NK-92 treated with Interleukin-12 subunit alpha and Interleukin-12 subunit beta, amount 100 ng/mL, for 24 hours (cell line): ENCODE data around the gene SLC25A47.
A peak's percentile ranks its signal among the peaks of the same experiment; 100 is the strongest.
"Not testable (repeated sequence)": the region's sequence is repeated elsewhere in the genome, so short reads cannot be mapped to it uniquely, and the experiment has no call there.

ENCODE experiments used
- DNase-seq: peaks from one replicate; lab custom pipeline; 2025; lab: John Stamatoyannopoulos, UW

The SLC25A47 gene

DNA sequence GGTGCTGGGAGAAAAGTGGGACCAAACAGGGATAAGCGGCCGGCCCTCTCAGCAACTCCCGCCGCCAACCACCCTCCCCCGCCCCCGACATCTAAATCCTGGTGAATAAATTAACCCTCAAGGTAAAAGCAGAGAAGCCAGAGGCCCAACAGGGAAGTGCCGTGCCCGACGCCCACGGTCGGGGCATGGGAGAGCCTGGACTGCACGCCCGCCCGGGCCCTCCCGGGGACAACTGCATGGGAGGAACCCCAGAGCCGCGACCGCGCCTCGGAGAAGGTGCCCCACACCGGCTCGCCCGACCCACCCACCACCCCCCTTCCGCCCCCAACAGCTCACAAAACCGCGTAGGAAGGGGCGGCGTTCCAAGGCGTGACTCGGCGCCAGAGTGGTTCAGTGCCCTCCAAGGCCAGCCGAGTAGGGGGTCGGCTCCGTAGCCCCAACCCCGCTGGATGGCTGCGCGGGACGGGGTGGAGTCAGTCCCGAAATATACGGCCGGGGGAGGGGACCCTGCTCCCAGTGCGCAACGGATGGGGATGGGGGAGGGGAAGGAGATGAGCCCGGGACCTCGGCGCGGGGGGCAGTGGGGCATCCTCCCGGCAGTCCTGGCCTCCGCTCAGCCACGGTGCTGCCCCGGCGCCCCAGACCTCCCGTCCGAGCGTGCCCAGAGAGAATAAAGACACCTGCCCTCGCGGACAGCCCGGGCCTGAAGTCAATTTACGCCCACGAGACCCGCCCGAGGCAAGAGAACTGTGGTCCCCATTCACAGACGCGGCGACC lies 17.6 kb upstream of the SLC25A47 start:
- DNase-seq, result peak; percentile 28

GRCh38 chr14:100306101-100306997 lies 16.8 kb upstream of the SLC25A47 start, which contains the start of gene SLC25A29:
Gene SLC25A29 (minus strand): TSS chr14:100306444. CDS start chr14:100306232, 212 bp downstream.
- DNase-seq, result peak; percentile 41

GRCh38 chr14:100306998-100307765 lies 16.0 kb upstream of the SLC25A47 start:
- no peak for DNase-seq

DNA sequence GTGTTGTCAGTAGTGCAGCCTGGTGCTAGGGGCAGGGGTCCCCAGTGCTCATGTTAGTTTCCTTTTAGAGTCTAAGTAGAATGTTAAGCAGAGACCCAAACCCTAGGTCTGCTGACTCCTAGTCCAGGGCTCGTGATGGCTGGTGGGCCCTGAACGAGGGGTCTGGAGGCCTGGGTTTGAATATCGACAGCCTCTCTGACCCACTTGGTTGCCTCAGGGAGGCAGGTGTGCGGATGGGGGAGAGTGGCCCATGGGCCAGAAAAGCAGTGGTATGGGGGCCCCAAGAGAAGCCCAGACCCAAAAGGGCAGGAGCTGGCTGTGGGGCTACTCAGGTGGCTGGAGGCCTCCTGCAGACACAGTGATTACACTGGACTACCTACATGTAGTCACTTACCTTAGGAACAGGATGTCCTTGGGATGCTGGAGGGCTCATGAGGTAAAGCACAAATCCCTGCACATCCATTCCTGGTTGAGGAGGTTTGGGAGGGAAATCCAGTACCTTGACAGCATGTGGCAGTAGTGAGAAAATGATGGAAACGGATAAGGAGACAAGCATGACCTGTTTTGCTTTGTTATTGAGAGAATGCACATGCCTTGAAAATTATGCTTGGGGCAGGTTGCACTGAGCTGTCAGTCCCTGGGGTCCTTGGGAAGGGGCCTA lies 15.2 kb upstream of the SLC25A47 start:
- no peak for DNase-seq

DNA sequence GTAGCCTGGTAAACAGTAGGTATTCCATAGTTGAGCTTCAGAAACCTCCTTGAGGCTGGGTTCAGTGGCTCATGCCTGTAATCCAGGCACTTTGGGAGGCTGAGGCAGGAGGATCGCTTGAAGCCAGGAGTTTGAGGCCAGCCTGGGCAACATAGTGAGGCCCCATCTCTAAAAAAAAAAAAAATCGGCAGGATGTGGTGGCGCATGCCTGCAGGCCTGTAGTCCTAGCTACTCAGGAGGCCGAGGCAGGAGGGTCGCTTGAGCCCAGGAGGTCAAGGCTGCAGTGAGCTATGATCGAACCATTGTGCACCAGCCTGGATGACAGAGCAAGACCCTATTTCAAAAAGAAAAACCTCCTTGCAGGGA lies 14.7 kb upstream of the SLC25A47 start:
- DNase-seq, result not testable (repeated sequence)

DNA sequence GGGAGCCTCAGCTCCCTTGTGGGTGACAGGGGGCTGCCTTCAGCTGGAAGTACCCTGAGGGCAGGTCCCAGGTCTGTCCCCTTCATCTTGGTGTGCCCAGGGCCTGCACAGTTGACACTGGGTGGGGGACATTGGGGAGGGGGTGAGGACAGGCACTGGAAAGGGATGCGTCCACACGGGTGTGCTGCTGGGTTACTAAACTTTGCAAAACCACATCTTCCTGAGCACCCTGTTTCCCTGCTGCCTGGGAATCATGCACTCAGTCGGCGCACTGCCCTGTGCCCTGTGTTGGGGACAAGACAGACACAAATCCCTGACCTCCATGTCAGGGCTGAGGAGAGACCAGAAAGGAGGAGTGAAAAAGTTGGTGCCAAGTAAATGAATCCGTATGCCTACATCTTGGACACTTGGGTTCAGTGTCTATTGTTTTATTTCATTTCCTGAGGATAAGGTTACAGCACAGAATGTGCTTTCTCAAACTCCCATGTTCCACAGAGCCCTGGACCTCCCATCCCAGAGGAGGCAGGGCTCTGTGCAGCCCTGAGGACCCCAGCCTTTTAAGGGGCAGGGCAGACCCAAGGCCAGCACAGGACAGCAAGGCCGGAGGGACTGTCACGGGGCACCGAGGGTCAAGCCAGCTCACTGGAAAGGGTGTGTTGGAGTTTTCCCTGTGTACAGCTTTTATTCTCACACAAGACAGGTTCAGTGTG lies 14.0 kb upstream of the SLC25A47 start:
- no peak for DNase-seq

DNA sequence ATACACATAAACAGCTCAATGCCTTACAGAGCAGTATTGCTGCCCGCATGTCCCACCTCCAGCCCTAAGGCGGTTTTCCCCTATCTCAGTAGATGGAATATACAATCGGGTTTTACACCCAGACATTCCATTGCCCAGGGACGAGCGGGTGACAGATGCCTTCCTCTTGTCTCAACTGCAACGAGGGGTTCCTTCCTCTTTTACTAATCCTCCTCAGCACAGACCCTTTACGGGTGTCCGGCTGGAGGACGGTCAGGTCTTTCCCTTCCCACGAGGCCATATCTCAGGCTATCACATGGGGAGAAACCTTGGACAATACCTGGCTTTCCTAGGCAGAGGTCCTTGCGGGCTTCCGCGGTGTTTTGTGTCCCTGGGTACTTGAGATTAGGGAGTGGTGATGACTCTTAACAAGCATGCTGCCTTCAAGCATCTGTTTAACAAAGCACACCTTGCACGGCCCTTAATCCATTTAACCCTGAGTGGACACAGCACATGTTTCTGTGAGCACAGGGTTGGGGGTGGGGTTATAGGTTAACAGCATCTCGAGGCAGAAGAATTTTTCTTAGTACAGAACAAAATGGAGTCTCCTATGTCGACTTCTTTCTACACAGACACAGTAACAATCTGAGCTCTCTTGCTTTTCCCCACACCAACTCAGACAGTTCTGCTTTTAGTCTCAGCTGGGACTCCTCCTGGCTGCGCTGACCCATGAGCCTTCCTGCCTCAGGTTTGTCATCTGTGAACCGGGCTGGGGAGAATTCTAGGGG lies 10.8 kb upstream of the SLC25A47 start:
- DNase-seq, result not testable (repeated sequence)

DNA sequence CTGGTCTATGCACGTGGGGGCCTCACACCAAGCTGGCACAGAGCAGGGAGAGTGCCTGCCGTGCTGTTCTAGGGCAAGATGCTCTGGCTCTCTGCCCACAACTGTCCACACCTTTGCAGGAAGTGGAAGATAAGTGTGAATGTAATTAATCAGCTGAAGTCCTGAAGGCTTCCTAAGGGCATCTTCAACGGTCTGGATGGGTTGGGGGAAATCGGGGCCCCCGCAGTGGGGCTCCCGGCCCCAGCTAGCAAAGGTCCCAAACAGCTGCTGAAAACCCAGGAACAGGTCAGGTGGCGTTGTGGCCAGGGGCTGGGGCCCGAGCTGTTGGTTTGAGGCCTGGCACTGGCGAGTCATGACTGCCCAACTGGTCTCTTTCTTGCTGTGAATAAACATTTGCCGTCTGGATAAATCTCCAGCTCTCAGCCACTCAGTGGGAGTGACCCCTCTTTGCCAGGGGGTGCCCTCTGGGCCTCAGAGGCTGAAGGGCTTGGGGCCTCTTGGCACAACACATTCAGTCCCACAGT lies 10.2 kb upstream of the SLC25A47 start:
- no peak for DNase-seq

DNA sequence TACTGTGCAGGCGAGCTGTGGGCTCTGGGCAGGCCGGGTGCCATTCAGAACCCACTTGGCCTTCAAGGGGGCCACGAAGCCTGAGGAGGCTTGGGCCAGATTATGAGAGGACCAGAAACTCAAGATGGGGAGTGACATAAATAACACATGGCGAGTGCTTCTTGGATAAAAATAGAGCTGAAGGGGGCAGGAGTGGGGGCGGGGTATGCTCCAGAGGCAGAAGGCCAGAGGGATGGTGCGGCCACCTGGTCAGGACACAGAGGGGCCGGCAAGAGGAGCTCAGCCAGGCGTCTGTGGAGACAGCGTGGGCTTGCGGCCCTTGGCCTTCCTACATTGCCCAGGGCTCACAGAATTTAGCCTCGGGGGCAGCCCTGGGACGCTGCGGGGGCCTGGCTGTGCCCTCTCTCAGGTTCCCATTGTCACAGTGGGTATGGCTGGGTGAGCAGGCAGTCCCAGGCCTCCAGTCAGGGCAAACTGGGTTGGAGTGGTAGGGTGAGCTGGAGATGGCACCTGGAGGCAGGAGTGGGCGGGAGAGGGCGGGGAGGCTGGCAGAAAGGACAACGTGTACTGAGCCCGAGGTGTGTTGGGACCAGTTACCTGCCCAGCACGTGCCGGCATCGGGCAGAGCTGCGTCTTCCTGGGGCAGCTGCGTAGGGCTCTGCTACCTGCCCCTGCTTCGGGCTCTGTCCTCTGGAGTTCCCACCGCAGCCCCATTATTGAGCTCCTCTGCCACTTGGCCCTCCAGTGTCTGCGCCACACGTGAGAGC lies 9.5 kb upstream of the SLC25A47 start:
- no peak for DNase-seq

- DNase-seq, result no peak
Observed at GRCh38 chr14:100314724-100315123, 8.4 kb upstream of the SLC25A47 start.

DNA sequence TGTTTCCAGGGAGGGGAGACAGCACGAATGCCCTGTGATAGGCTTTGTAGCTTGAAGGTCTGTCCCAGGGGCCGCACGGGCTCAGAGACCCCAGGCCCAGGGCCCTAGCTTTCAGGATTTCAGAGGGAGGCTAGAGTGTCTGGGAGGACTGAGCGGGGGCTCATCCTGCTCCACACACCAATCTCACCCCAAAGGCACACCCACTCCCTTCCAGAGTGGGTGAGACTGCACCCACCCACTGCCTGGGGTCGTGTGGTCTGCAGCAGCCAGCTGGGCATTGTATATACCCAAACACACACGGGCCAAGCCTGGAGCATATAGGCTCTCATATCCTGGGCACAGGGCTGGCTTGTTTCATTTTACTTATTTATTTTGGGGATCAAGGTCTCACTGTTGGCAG lies 5.8 kb upstream of the SLC25A47 start:
- DNase-seq, result no peak

DNA sequence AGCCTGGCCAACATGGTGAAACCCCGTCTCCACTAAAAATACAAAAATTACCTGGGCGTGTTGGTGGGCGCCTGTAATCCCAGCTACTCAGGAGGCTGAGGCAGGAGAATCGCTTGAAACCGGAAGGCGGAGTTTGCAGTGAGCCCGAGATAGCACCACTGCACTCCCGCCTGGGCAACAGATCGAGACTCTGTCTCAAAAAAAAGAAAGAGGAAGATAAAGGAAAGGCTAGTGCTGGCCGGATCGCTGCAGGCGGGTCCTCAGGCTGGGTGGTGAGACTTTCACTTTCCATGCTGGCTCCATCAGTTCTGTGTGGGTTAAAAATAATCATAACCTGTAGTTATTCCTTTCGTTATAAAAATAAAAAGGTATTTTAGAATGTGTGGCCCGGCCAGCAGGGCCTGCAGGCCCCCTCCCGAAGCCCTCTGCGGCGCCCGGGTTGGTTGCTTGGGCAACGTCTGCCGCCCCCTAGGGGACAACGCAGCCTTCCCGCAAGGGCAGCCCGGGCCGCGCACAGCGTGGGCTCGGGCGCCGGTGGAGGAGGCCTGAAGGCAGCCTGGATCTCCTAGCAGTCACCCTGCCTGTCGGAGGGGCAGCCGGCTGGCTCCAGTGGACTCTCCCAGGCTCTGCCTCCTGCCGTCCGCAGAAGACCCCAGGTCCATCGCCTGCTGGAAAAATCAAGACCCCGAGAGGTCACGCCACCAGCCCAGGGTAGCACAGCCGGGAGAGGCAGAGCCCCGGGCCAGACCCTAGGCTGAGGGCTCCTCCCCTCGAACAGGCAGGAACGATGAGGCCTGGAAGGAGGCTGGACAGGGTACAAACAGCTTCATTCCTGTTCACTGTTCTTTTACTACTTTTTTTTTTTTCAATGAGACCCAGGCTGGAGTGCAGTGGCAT lies 5.0 kb upstream of the SLC25A47 start:
- no peak for DNase-seq

DNA sequence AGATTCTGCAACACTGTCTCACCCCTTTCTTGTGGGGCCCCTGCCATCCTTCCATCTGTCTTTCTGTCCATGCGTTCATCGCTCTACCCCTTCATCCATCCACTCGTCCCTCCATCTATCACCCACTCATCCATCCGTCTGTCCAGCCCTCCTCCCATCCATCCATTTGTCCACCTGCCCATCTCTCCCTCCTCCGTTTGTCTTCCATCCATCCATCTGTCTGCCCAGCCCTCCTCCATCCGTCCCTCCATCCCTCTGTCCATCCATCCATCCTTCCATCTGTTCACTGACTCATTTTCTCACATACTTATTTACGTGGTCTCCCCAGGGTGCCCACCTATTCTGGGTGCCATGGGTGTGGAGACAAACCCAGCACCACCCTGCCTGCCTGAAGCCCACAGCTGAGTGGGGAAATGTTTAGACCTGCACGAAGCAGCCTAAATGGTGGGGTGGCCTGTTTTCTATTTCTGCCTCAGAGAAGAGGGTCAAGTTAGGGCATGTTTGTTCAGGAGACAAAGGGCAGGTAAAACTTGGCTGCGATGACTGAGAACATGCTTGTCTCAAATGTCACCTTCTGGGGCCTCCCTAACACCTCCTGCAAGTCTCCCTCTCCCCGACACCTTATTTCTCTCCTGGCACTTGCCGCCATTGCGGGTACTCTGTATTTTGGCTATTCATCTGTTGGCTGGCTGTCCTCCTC lies 2.8 kb upstream of the SLC25A47 start:
- DNase-seq, result no peak

DNA sequence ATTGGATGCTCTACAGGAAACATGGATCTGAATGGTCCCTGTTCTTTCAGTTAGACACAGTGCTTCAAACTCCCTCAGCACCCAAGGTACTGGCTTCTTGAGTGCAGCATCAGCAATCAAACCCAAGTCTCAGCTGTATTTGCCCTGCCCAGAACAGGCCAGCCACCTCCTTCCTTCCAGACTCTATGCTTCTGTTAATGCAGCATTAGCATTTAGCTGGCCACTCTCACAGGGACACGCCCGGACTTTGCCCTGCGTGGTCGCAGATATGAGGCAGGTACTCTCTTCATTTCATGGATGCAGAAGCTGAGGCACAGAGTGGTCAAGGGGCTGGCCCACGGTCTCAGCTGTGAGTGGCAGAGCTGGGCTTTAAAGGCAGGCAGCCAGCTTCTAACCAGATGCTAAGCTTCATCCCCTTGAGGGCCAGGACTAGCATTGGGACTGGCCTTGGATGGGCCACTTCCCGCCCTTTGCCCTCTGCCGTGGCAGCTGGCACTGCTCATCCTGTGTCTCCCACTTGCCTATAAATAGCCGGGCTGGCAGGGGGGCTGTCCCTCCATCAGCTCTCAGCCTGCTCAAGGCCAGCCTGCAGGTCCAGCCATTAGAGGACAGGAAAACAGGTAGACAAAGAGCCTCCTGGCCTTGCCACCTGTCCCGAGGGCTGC lies 1.5 kb upstream of the SLC25A47 start:
- DNase-seq, result no peak

DNA sequence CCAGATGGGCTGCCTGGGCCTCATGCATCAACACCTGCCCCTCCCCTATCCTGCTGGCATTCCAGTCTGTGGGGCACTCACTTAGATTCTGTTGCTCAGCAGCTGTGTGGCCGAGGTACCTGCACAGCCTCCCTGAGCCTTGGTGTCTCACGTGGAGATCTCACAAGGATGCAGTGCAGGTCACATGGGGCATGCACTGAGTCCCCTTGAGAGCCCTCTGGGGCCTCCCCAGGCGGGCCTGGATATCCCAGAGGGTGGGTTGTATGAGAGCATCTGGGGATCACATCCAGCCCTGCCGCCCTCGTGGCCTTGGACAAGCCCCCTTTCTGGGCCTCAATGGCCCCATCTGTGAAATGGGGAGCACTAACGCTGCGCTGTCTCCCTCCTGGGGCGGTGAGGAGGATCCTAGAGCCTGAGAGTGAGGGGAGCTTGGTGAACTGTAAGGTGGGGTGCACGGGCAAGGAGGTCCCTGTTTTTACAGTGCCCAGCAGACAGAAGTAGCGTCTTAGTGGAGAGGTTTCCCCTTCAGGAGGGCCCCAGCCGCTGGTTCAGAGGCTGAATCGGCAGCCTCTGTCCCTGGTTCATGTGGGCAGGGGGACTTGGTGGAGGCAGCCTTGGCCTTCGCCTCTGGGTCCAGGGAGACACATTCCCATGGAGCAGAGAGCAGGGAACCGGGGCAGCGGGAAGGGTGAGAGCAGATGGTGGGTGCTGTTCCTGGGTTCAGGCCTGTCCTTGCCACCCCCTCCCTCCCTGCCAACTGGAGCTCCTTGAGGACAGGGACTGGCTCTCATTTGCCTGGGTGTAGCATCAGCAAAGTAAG lies 791 bp upstream of the SLC25A47 start:
- DNase-seq, result no peak

DNA sequence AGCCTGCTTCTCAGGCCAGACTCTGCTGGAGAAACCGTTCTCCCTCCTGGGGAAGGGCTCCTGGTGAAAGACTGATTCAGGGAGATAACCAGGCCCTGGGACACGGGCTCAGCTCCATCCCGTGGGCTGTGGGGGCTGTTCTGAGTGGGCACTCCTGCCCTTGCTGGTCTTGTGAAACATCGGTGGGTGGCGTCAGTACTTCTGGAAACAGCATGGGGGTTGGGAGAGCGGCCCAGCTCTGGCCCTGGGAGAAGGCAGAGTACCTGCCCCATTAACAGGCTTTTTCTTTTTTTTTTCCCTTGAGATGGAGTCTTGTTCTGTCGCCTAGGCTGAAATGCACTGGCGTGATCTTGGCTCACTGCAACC lies 786 bp downstream of the SLC25A47 start:
- no peak for DNase-seq
